COLO668 (cell line): ENCODE measurements around the gene ZNF841.
"Not testable (repeated sequence)": the region's sequence is repeated elsewhere in the genome, so short reads cannot be mapped to it uniquely, and the experiment has no call there.

Source experiments
- DNase-seq: peaks from one replicate; lab custom pipeline; 2025; ENCODE audit not compliant: unreplicated experiment; lab: John Stamatoyannopoulos, UW

ZNF841 gene

DNA sequence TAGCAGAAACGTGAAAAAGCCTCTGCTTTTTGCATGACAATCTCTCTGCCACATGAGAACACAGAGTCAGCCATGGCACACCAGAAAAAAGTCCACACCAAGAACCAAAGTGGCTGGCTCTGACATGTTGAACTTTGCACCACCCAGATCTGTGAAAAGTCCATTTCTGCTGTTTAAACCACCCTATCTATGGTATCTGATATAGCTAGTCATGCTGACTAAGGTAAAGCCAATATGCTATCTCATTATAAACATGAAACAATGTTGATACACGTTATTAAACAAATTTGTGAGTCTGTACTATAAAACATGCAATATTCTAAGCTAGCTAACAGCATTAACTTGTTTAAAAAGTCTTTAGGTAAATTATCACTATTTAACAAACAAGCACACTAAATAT lies 25.9 kb downstream of the ZNF841 start:
- DNase-seq = no peak

DNA sequence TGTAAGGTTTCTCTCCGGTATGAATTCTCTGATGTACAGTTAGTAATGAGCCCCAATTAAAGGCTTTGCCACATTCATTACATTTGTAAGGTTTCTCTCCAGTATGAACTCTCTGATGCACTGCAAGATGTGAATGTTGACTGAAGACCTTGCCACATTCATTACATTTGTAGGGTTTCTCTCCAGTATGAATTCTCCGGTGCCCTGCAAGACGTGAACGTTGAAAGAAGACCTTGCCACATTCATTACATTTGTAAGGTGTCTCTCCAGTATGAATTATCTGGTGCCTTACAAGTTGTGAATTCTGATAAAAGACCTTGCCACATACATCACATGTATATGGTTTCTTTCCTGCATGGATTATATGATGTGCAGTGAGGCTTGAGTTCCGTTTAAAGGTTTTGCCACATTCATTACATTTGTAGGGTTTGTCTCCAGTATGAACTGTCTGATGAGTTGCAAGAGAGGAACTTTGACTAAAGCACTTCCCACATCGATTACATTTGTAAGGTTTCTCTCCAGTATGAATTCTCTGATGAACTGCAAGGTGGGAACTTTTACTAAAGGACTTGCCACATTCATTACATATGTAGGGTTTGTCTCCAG lies 29.2 kb downstream of the ZNF841 start:
- no peak for DNase-seq

DNA sequence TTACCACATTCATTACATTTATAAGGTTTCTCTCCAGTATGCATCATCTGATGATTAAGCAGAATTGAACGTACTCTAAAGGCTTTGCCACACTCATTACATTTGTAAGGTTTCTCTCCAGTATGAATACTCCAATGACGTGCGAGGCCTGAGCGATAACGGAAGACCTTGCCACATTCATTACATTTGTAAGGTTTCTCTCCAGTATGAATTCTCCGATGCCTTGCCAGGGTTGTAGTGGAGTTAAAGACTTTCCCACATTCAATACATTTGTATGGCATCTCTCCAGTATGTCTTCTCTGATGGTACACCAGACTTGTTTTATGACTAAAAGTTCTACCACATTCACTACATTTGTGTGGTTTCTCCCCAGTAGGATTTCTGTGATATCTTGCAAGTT lies 30.2 kb downstream of the ZNF841 start:
- no peak for DNase-seq

DNA sequence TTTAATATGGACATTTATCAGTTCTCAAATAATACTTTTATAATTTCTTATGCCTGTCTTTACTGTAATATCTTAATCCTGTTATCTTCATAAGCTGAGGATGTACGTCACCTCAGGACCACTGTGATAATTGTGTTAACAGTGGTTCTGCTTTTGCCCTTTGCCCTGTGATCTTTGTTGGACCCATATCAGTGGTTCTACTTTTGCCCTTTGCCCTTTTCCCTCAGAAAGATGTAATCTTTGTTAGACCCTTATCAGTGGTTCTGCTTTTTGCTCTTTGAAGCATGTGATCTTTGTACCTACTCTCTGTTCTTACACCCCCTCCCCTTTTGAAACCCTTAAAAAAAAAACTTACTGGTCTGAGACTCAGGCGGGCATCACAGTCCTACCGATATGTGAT lies 39.1 kb downstream of the ZNF841 start:
- not testable (repeated sequence) for DNase-seq

DNA sequence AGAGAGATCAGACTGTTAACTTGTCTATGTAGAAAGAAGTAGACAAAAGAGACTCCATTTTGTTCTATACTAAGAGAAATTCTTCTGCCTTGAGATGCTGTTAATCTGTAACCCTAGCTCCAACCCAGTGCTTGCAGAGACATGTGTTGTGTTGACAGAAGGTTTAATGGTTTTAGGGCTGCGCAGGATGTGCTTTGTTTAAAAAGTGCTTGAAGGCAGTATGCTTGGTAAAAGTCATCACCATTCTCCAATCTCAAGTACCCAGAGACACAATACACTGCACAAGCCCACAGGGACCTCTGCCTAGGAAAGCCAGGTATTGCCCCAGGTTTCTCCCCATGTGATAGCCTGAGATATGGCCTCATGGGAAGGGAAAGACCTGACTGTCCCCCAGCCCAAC lies 43.8 kb downstream of the ZNF841 start:
- peak; percentile 8 for DNase-seq

DNA sequence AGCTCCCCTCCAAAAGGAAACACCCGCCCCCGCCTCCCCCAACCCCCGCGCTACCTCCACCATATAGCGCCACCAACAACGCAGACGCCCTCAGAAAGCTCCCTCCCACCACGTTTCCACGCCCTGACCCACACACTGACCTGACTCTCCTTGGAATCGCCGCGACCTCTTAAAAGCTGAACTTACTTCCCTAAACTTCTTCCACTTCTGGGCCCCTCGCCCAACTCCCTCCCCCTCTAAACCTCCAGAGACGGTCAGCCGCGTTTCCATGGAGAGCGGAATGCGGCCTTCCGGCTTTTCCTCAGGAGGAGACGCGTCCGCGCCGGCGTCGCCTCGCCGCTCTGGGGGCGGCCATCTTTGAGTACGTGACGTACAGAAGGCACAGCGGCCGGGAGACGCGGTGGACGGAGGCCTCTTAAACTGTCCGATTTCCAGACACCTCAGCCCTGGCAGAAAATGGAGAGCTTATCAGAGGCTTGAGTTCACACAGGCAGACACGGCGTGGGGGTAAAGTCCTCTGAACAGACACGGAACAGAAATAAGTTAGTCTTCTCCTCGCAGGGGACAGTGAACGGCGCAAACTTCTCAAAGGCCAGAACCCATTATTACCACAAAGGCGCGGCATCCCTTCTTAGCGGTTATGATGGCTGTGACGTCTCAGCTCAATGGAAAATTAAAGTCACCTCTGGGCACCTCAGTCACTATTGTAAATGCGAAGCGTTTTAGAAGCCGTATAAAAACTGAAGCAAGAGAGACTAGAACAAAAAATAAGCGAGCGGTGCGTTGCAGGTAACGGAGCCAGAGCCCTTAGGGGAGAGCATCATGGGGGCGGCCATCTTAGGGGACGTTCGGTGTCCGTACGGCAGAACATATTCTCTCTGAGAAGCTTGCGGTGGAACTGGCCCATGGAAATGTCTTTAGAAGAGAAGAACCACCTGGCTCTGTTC lies 46.7 kb downstream of the ZNF841 start, which contains the start of gene ZNF432:
TSS of gene ZNF432 (minus strand) at position 284 of the 947 bp plus-strand sequence. CDS start 1,970 bp downstream, outside the sequence.
- DNase-seq = peak; percentile 92

DNA sequence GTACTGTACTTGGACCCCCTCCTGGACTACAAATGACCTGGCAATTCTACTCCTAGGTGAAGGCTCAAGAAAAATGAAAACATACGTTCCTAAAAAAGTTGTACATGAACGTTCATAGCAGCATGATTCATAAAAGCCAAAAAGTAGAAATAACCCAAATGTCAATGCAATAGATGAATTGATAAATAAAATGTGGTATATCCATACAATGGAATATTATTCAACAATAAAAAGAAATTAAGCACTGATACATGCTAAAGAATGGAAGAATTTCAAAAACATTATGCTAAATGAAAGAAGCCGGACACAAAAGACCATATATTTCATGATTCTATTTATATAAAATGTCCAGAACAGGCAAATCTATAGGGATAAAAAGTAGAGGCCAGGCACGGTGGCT lies 56.4 kb downstream of the ZNF841 start:
- DNase-seq = no peak

DNA sequence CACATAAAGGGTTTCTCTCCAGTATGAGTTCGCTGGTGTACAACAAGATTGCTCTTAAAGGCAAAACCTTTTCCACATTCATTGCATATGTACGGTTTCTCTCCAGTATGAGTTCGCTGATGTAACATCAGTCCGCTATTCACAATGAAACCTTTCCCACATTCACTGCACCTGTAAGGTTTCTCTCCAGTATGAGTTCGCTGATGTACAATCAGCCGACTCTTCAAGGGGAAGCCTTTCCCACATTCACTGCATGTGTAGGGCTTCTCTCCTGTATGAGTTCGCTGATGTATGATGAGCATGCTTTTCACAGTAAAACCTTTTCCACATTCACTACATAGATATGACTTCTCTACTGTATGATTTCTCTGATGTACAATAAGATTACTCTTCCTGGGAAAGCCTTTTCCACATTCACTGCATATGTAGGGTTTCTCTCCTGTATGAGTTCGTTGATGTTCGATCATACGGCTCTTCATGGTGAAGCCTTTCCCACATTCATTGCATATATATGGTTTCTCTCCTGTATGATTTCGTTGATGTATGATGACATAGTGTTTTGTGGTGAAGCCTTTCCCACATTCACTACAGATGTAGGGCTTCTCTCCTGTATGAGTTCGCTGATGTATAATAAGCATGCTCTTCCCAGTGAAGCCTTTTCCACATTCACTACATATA lies 61.4 kb downstream of the ZNF841 start:
- no peak for DNase-seq

DNA sequence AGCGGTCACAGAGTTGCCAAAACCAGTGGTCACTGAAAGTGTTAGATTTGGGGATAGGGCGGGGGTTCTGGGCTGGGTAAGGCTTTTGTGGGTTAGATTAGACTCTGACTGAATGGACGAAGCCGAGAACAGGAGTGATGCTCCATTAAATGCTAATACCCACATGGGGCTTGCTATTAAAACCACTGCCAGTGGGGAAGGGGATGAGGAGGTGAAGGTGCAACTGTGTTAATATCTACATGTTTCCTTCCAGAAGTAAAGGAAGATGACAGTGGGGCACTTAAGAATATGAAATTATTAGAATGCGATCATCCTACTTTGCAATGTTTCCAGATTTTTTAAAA lies 66.8 kb downstream of the ZNF841 start:
- DNase-seq = no peak

DNA sequence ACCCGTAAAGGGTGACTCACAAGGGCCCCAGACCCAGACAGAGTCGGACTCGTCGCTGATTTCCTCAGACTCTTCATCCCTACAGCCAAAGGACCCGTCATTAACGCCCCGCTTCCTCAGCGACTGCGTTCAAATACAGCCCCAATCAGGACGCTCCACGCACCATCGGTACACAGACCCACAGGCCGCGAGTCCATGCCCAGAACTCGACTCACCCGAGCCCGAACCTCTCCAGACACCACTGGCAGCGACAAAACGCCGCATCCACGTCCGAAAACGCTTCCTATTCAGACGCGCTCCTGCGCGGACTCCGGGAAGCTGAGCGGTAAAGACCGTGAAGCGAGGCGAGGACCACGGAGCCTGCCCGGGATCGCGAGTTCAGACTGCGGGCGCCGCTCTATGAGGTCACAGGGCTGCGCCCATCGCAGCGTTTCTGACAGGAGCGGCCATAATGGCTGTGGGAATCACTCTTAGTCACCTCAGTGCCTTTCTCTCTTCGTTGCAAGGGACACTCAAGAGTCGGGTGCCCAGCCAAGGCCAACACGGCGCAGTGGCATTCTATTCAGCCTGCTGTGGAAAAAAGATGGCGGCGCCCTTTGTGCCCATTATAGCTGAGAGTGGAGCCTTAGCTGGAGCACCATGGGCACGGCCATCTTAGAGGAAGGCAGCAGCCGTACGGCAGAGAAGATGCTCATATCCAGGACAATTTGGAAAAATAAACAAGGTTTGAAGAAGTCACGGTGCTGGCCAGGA lies 67.4 kb downstream of the ZNF841 start, which contains the start of gene ZNF614:
TSS of gene ZNF614 (minus strand) at position 353 of the 753 bp plus-strand sequence. CDS start 2,634 bp downstream, outside the sequence.
- peak; percentile 88 for DNase-seq

DNA sequence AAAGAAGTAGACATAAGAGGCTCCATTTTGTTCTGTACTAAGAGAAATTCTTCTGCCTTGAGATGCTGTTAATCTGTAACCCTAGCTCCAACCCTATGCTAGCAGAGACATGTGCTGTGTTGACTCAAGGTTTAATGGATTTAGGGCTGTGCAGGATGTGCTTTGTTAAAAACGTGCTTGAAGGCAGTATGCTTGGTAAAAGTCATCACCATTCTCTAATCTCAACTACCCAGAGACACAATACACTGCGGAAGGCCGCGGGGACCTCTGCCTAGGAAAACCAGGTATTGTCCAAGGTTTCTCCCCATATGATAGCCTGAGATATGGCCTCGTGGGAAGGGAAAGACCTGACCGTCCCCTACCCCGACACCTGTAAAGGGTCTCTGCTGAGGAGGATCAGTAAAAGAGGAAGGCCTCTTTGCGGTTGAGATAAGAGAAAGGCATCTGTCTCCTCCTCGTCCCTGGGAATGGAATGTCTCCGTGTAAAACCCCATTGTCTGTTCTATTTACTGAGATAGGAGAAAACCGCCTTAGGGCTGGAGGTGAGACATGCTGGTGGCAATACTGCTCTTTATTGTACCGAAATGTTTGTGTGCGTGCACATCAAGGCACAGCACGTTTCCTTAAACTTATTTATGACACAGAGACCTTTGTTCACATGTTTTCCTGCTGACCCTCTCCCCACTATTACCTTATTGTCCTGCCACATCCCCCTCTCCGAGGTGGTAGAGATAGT lies 69.1 kb downstream of the ZNF841 start:
- not testable (repeated sequence) for DNase-seq

DNA sequence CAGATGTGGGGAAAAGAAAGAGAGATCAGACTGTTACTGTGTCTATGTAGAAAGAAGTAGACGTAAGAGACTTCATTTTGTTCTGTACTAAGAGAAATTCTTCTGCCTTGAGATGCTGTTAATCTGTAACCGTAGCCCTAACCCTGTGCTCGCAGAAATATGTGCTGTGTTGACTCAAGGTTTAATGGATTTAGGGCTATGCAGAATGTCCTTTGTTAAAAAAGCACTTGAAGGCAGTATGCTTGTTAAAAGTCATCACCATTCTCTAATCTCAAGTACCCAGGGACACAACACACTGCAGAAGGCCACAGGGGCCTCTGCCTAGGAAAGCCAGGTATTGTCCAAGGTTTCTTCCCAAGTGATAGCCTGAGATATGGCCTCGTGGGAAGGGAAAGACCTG lies 71.1 kb downstream of the ZNF841 start:
- DNase-seq = not testable (repeated sequence)

DNA sequence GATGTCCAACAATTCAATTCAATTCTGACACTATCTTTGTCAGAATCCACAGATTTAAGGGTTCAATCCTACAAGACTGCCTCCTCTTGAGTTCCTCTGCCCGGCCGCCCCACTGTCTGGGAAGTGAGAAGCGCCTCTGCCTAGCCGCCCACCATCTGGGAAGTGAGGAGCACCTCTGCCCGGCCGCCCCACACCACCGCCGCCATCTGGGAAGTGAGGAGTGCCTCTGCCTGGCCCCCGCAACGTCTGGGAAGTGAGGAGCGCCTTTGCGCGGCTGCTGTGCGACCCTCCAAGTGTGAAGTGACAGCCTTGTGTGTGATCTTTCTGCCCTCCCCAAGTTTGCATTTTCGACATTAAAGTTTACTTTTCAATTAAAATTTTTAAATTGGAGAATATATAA lies 73.4 kb downstream of the ZNF841 start:
- DNase-seq = no peak

DNA sequence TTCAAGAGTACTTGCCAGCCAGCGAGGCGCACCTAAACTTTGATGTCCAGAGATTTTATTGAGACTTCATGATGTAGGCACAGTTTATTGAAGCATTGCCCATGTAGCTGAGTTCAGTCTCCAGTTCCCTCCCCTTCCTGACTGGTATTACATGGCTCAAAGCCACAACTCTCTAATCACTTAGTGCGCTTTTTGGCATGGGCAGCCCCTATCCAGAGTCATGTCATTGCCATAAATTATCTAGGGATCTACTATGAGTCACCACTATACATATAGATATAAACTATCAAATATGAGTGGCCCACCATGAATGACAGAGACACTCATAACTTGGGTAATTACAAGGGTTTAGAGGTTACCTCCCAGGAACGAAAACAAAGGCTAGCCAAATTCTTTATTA lies 75.1 kb downstream of the ZNF841 start:
- no peak for DNase-seq
